ENCODE measurements around the gene PIK3CD. TPM values are rescaled to one million over a fixed set of nuclear protein-coding genes. Genes with fewer than 3 reads are reported as not detected.

Gene PIK3CD
- total and polyA plus RNA-seq, 2 donors (not counting 3 experiments of a cell fraction or from before 2014, with no cell fraction given): 3.5 to 5.2 TPM

GRCh38 chr1:9671377-9672140 is 20.0 kb downstream of the PIK3CD start:
- H3K4me2 ChIP-seq (ENCODE audit: insufficient read depth, low read length): no peak overlapping the region
- no peaks in the 10 kb centered on the region for H3K36me3 ChIP-seq (ENCODE audit: control insufficient read depth in 2 of 2, extremely low read depth in 1 of 2, insufficient read depth in 2 of 2, low read length in 2 of 2)
- BruUV-seq (replicated peaks): no TSS peak
- FAIRE-seq: no peak
- no peak overlapping the region for H3K9ac ChIP-seq (replicated peaks; ENCODE audit: extremely low read depth, insufficient read depth, low read length)
- intact Hi-C loops (cut with micrococcal nuclease) (no loop called here), dilution Hi-C loops (cut with MboI; ENCODE audit: extremely low pct_ligation_motif_present, low sequenced_read_pairs) (no loop called here)
- H3K9me1 ChIP-seq (replicated peaks; ENCODE audit: control insufficient read depth, extremely low read depth, insufficient read depth, low read length): no peaks in the 10 kb centered on the region
- H3K4me1 ChIP-seq (ENCODE audit: control insufficient read depth, extremely low read depth, insufficient read depth, low read length): no peaks in the 10 kb centered on the region
- H3K27ac ChIP-seq (ENCODE audit: insufficient read depth, low read depth, low read length): no peak overlapping the region
- POLR2A ChIA-PET: no interaction called here
- H3K9me3 ChIP-seq (replicated peaks; ENCODE audit: control insufficient read depth, insufficient read depth, low read length): no peaks in the 10 kb centered on the region
- H2AFZ ChIP-seq (ENCODE audit: low read depth, low read length): no peak overlapping the region
- DNase-seq (ENCODE audit: low read depth, low spot score): no peak
- no peak overlapping the region for H3K4me3 ChIP-seq (replicated peaks in 1 of 3; ENCODE audit: insufficient read depth in 1 of 3, low read depth in 1 of 3, low read length in 3 of 3)
- no peak for TF ChIP-seq POLR2A (IDR thresholded peaks at IDR 0.05; ENCODE audit: low read depth, low read length)
- TF ChIP-seq FOS (IDR thresholded peaks at IDR 0.05; ENCODE audit: borderline replicate concordance, insufficient read depth, low read length): no peak
- TF ChIP-seq EZH2 (IDR thresholded peaks at IDR 0.05; ENCODE audit: borderline replicate concordance, low read depth, low read length, severe bottlenecking): no peak
- no peak for TF ChIP-seq MYC (IDR thresholded peaks at IDR 0.05; ENCODE audit: low read depth, low read length)
- no peak for TF ChIP-seq MAX (IDR thresholded peaks at IDR 0.05; ENCODE audit: insufficient read depth, insufficient read length)
- no peak for TF ChIP-seq CTCF (IDR thresholded peaks at IDR 0.05; ENCODE audit: extremely low read depth in 1 of 2, insufficient read depth in 1 of 2, low read depth in 1 of 2, low read length in 2 of 2)
- no peak for TF ChIP-seq POLR2AphosphoS5 (IDR thresholded peaks at IDR 0.05; ENCODE audit: insufficient read depth, low read depth, low read length)
- TF ChIP-seq JUN (IDR thresholded peaks at IDR 0.05; ENCODE audit: borderline replicate concordance, insufficient read depth, insufficient read length, low read depth): no peak
- no peak for TF ChIP-seq GATA2 (IDR thresholded peaks at IDR 0.05; ENCODE audit: insufficient read depth, insufficient read length, low read depth, low read length)
- no peaks in the 10 kb centered on the region for H3K79me2 ChIP-seq (ENCODE audit: control insufficient read depth, insufficient read depth, low read length)
- no peaks in the 10 kb centered on the region for H4K20me1 ChIP-seq (replicated peaks; ENCODE audit: control insufficient read depth, extremely low read depth, insufficient read depth, low read length)
- CTCF ChIA-PET: no interaction called here
- H3K27me3 ChIP-seq (ENCODE audit: control insufficient read depth in 2 of 2, insufficient read depth in 2 of 2, low read length in 2 of 2): peaks cover 2% of the 10 kb centered on the region in 2 experiments
